WERI-Rb-1 (cell line): Measurements from ENCODE around the gene ST8SIA1.

ENCODE experiments used
- DNase-seq: peaks from one replicate; pipeline ENCODE4 v3.0.0-alpha.2; 2020
- H3K27ac ChIP-seq: fragments of 250-450 bp; sonication (Bioruptor Pico); 2 replicates; pipeline ENCODE4 v1.5.1; 2020; ENCODE audit warnings: mild to moderate bottlenecking, moderate library complexity
- H3K27me3 ChIP-seq: fragments of 250-450 bp; sonication (Bioruptor Pico); 2 replicates; pipeline ENCODE4 v1.5.1; 2021; ENCODE audit warnings: mild to moderate bottlenecking, low read depth, moderate library complexity; ENCODE audit not compliant: insufficient read depth, severe bottlenecking
- H3K36me3 ChIP-seq: fragments of 250-450 bp; sonication (Bioruptor Pico); 2 replicates; pipeline ENCODE4 v1.5.1; 2020; ENCODE audit warnings: mild to moderate bottlenecking, moderate library complexity
- H3K4me3 ChIP-seq: 2 replicates; pipeline ENCODE4 v1.5.1; 2011; ENCODE audit warnings: low read depth, mild to moderate bottlenecking, control low read depth, low read length
- H3K9me3 ChIP-seq: fragments of 250-450 bp; sonication (Bioruptor Pico); 2 replicates; pipeline ENCODE4 v1.5.1; 2021; ENCODE audit warnings: mild to moderate bottlenecking, moderate library complexity; ENCODE audit not compliant: severe bottlenecking
- CTCF ChIP-seq: IDR thresholded peaks from 2 replicates; pipeline ENCODE4 v1.5.1; 2011; ENCODE audit warnings: low read depth, mild to moderate bottlenecking, control low read depth, inconsistent platforms, low read length

Gene ST8SIA1

GRCh38 chr12:22231836-22232235, 102.7 kb downstream of the ST8SIA1 start:
- Histone ChIP-seq H3K27ac (no peak overlapping the region), H3K9me3 (no peaks in the 10 kb centered on the region), H3K27me3 (no peaks in the 10 kb centered on the region), H3K4me3 (no peak overlapping the region), H3K36me3 (no peaks in the 10 kb centered on the region)
- TF ChIP-seq CTCF, result peak; percentile 56
- no peak for DNase-seq

- no peak for DNase-seq
Observed at GRCh38 chr12:22231078-22231477, 103.4 kb downstream of the ST8SIA1 start.

GRCh38 chr12:22230280-22230794, 104.2 kb downstream of the ST8SIA1 start:
- Histone ChIP-seq H3K27me3 (no peaks in the 10 kb centered on the region), H3K36me3 (no peaks in the 10 kb centered on the region), H3K9me3 (no peaks in the 10 kb centered on the region), H3K4me3 (no peak overlapping the region), H3K27ac (no peak overlapping the region)
- DNase-seq, result no peak
- no peak for TF ChIP-seq CTCF

More at GRCh38 chr12:22231078-22231477, 103.4 kb downstream of the ST8SIA1 start:
- Histone ChIP-seq H3K9me3 (no peaks in the 10 kb centered on the region), H3K27me3 (no peaks in the 10 kb centered on the region), H3K27ac (no peak overlapping the region), H3K36me3 (no peaks in the 10 kb centered on the region), H3K4me3 (no peak overlapping the region)
- TF ChIP-seq CTCF, result no peak

GRCh38 chr12:22229652-22230279, 104.7 kb downstream of the ST8SIA1 start:
- DNase-seq, result no peak
- H3K36me3 ChIP-seq, result no peaks in the 10 kb centered on the region
- H3K9me3 ChIP-seq, result no peaks in the 10 kb centered on the region
- no peaks in the 10 kb centered on the region for H3K27me3 ChIP-seq
- H3K4me3 ChIP-seq, result no peak overlapping the region
- H3K27ac ChIP-seq, result no peak overlapping the region
- no peak for TF ChIP-seq CTCF

GRCh38 chr12:22228022-22228875, 106.3 kb downstream of the ST8SIA1 start:
- Histone ChIP-seq H3K9me3 (no peaks in the 10 kb centered on the region), H3K4me3 (no peak overlapping the region), H3K27me3 (no peaks in the 10 kb centered on the region), H3K36me3 (no peaks in the 10 kb centered on the region), H3K27ac (no peak overlapping the region)
- no peak for TF ChIP-seq CTCF
- no peak for DNase-seq
